Neural cell (in vitro differentiated cells): ENCODE data around the gene XRN1. TPM values are rescaled to one million over a fixed set of nuclear protein-coding genes. Genes with fewer than 3 reads are reported as not detected.

Experiments used
- H2AFZ ChIP-seq: fragments of 200-600, 300-800 bp; sonication (generic), shearing (Covaris generic); 2 replicates; pipeline ENCODE4 v1.6.0; 2014; ENCODE audit warnings: low read depth, mild to moderate bottlenecking, antibody characterized with exemption, low read length, moderate library complexity
- H3F3A ChIP-seq: fragments of 200-600 bp; shearing (Covaris generic); 2 replicates; pipeline ENCODE4 v1.6.1; 2016; ENCODE audit warnings: mild to moderate bottlenecking, moderate library complexity, mixed read lengths, antibody characterized with exemption, low read length; ENCODE audit not compliant: insufficient read depth, poor library complexity, severe bottlenecking
- H3K27ac ChIP-seq: fragments of 200-600, 300-800 bp; sonication (generic), shearing (Covaris generic); 2 replicates; pipeline ENCODE4 v1.5.1; 2014; ENCODE audit warnings: mild to moderate bottlenecking, low read length, moderate library complexity
- H3K27me3 ChIP-seq: fragments of 300-800, 200-600 bp; sonication (generic), shearing (Covaris generic); 2 replicates; pipeline ENCODE4 v1.6.0; 2014; ENCODE audit warnings: mild to moderate bottlenecking, low read depth, low read length, moderate library complexity; ENCODE audit not compliant: insufficient read depth
- H3K36me3 ChIP-seq: fragments of 300-800, 200-600 bp; sonication (generic), shearing (Covaris generic); 2 replicates; pipeline ENCODE4 v1.5.1; 2014; ENCODE audit warnings: mild to moderate bottlenecking, antibody characterized with exemption, low read length, moderate library complexity; ENCODE audit not compliant: insufficient read depth
- H3K4me2 ChIP-seq: fragments of 300-800, 200-600 bp; sonication (generic), shearing (Covaris generic); 2 replicates; pipeline ENCODE4 v1.6.0; 2014; ENCODE audit warnings: mild to moderate bottlenecking, low read length
- H3K4me3 ChIP-seq: fragments of 300-800, 200-600 bp; sonication (generic), shearing (Covaris generic); 2 replicates; pipeline ENCODE4 v1.5.1; 2014; ENCODE audit warnings: mild to moderate bottlenecking, low read length, moderate library complexity
- H3K79me2 ChIP-seq: fragments of 200-600 bp; shearing (Covaris generic); replicated peaks from 2 replicates; pipeline ENCODE4 v1.6.0; 2014; ENCODE audit warnings: mild to moderate bottlenecking, low read length, moderate library complexity; ENCODE audit not compliant: insufficient read depth
- H3K9ac ChIP-seq: fragments of 300-800, 200-600 bp; sonication (generic), shearing (Covaris generic); 2 replicates; pipeline ENCODE4 v1.6.1; 2016; ENCODE audit warnings: mild to moderate bottlenecking, low read length, mixed read lengths
- H3K9me2 ChIP-seq: fragments of 200-600 bp; shearing (Covaris generic); 2 replicates; pipeline ENCODE4 v1.6.1; 2016; ENCODE audit warnings: mild to moderate bottlenecking, low read length, mixed read lengths; ENCODE audit not compliant: insufficient read depth
- H3K9me3 ChIP-seq: fragments of 200-600, 300-800 bp; sonication (generic), shearing (Covaris generic); 2 replicates; pipeline ENCODE4 v1.6.1; 2016; ENCODE audit warnings: mild to moderate bottlenecking, mixed run types, low read length, moderate library complexity, mixed read lengths
- H4K20me1 ChIP-seq: fragments of 200-600 bp; shearing (Covaris generic); 2 replicates; pipeline ENCODE4 v1.6.1; 2016; ENCODE audit warnings: mild to moderate bottlenecking, mixed run types; ENCODE audit not compliant: insufficient read depth
- EP300 ChIP-seq: fragments of 450-650 bp; conservative IDR thresholded peaks from 2 replicates; pipeline ENCODE4 v1.6.1; 2014; ENCODE audit warnings: antibody characterized with exemption, mild to moderate bottlenecking, moderate library complexity; ENCODE audit not compliant: poor library complexity, severe bottlenecking
- EZH2 ChIP-seq: fragments of 200-600, 300-800 bp; shearing (Covaris generic), sonication (generic); IDR thresholded peaks from 2 replicates; pipeline ENCODE4 v1.6.1; 2014; ENCODE audit warnings: antibody characterized with exemption, low read length, borderline replicate concordance, mild to moderate bottlenecking; ENCODE audit not compliant: insufficient read depth, poor library complexity, severe bottlenecking
- MXI1 ChIP-seq: fragments of 450-650 bp; conservative IDR thresholded peaks from 2 replicates; pipeline ENCODE4 v1.6.1; 2014; ENCODE audit warnings: antibody characterized with exemption, mild to moderate bottlenecking; ENCODE audit not compliant: poor library complexity, severe bottlenecking
- POLR2AphosphoS5 ChIP-seq: IDR thresholded peaks from 2 replicates; pipeline ENCODE4 v1.6.1; 2012
- RAD21 ChIP-seq: fragments of 450-650 bp; conservative IDR thresholded peaks from 2 replicates; pipeline ENCODE4 v1.6.1; 2014; ENCODE audit warnings: antibody characterized with exemption, mild to moderate bottlenecking, moderate library complexity
- REST ChIP-seq: IDR thresholded peaks from 2 replicates; pipeline ENCODE4 v1.6.1; 2012; ENCODE audit warnings: borderline replicate concordance
- SMC3 ChIP-seq: fragments of 450-650 bp; conservative IDR thresholded peaks from 2 replicates; pipeline ENCODE4 v1.6.1; 2014; ENCODE audit warnings: antibody characterized with exemption, mild to moderate bottlenecking, moderate library complexity; ENCODE audit not compliant: poor library complexity
- TAF1 ChIP-seq: IDR thresholded peaks from 2 replicates; pipeline ENCODE4 v1.6.1; 2012; ENCODE audit warnings: low read depth
- polyA plus RNA-seq: library from polyadenylated mRNA; depleted of rRNA; stranded (reverse); fragments of >200 nt; gene quantifications from 2 replicates; pipeline ENCODE4 v1.2.3, GENCODE V29; 2014
- TF ChIP-seq, protein P1 (sequence below): fragments of 450-650 bp; IDR thresholded peaks from 2 replicates; pipeline ENCODE4 v1.5.1; 2014; ENCODE audit warnings: antibody characterized with exemption, mild to moderate bottlenecking, moderate library complexity; ENCODE audit not compliant: poor library complexity, severe bottlenecking

XRN1 gene
- polyA plus RNA-seq, 1 donor from 2014 or later, result 21.1 TPM

DNA sequence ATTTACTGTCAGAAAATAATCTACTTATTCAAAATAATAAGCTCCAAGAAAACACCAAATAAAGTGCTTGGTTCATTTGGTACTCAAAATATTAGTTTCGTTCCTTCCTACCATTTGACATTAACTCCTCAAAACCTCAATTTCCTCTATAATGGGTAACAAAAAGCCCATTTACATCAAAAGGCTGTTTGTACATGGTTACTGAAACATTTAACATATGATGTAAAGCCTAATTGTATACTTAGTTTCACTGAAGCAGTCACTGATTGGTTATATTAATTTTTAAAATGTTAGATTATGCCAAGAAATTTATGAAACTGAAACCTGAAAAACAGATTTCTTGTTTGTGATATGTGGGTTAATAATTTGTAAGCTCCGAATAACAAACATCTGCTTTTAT is 14.7 kb downstream of the XRN1 start (continued):
- TF ChIP-seq, protein P1, sequence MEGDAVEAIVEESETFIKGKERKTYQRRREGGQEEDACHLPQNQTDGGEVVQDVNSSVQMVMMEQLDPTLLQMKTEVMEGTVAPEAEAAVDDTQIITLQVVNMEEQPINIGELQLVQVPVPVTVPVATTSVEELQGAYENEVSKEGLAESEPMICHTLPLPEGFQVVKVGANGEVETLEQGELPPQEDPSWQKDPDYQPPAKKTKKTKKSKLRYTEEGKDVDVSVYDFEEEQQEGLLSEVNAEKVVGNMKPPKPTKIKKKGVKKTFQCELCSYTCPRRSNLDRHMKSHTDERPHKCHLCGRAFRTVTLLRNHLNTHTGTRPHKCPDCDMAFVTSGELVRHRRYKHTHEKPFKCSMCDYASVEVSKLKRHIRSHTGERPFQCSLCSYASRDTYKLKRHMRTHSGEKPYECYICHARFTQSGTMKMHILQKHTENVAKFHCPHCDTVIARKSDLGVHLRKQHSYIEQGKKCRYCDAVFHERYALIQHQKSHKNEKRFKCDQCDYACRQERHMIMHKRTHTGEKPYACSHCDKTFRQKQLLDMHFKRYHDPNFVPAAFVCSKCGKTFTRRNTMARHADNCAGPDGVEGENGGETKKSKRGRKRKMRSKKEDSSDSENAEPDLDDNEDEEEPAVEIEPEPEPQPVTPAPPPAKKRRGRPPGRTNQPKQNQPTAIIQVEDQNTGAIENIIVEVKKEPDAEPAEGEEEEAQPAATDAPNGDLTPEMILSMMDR, result no peak
- no peak for TF ChIP-seq RAD21

DNA sequence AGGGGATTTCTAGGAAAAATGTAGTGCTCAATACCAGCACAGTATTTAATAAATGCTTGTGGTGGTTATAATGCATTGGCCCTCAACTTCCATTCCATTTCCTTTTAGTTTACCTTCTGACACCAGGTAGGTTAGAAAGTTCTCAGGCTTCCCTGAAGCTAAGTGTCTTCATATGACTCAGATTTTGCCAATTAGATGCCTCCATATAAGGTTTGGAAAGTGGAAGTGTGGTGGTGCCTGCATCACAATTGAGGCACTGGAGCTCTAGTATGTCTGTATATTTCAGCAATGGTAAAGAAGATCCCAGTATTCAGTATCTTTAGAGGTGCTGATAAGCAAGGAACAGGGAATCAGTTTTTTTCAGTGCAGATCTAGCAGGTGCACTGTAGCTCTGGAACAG is 18.3 kb downstream of the XRN1 start:
- no peaks in the 10 kb centered on the region for H3K9me3 ChIP-seq
- H3K27ac ChIP-seq, result no peak overlapping the region
- H3F3A ChIP-seq, result no peaks in the 10 kb centered on the region
- no peak overlapping the region for H3K9ac ChIP-seq
- H3K4me3 ChIP-seq, result no peak overlapping the region
- H3K27me3 ChIP-seq, result no peaks in the 10 kb centered on the region
- H3K4me2 ChIP-seq, result no peak overlapping the region
- no peaks in the 10 kb centered on the region for H3K9me2 ChIP-seq
- H3K79me2 ChIP-seq, result no peaks in the 10 kb centered on the region
- H4K20me1 ChIP-seq, result no peaks in the 10 kb centered on the region
- no peak overlapping the region for H2AFZ ChIP-seq
- H3K36me3 ChIP-seq, result no peaks in the 10 kb centered on the region
- TF ChIP-seq SMC3, result no peak
- TF ChIP-seq REST, result no peak
- no peak for TF ChIP-seq MXI1
- TF ChIP-seq, protein P1, result no peak
- TF ChIP-seq RAD21, result no peak
- no peak for TF ChIP-seq EZH2
- TF ChIP-seq POLR2AphosphoS5, result no peak
- no peak for TF ChIP-seq EP300
- TF ChIP-seq TAF1, result no peak

DNA sequence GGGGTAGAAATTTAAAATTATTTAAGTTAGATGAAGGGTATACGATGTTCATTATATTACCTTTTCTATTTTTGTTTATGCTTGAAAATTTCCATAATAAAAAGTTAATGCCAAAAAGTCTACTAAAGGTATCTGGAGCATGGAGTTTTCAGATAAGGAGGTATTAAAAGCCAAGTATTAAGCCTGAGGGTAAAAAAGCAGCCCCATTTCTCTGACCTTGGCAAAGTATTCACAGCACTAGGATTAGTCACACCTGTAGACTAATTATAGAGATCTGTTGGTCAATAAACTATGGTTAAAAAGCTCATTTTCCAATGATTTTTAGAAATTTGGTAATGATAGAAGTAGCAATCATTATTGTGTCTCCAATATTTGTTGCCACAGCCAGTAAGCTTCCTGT is 23.1 kb downstream of the XRN1 start:
- Histone ChIP-seq H3K27ac (no peak overlapping the region), H3K4me2 (no peak overlapping the region), H3K9me2 (no peaks in the 10 kb centered on the region), H3K4me3 (no peak overlapping the region), H3K79me2 (no peaks in the 10 kb centered on the region), H3K36me3 (no peaks in the 10 kb centered on the region), H4K20me1 (no peaks in the 10 kb centered on the region), H3K9me3 (no peaks in the 10 kb centered on the region), H2AFZ (no peak overlapping the region), H3K9ac (no peak overlapping the region), H3F3A (no peaks in the 10 kb centered on the region), H3K27me3 (no peaks in the 10 kb centered on the region)
- TF ChIP-seq TAF1, result no peak
- TF ChIP-seq MXI1, result no peak
- no peak for TF ChIP-seq SMC3
- TF ChIP-seq, protein P1, result no peak
- TF ChIP-seq EZH2, result no peak
